Activated CD4-positive, alpha-beta T cell treated with anti-CD3 and anti-CD28 coated beads for 1 hour (primary cell): ENCODE measurements around the gene GTPBP1.
A peak's percentile ranks its signal among the peaks of the same experiment; 100 is the strongest.

Experiments used
- DNase-seq: peaks from one replicate; pipeline ENCODE4 v3.0.0-alpha.2; 2020

Gene GTPBP1

GRCh38 chr22:38742176-38742942 lies 36.6 kb downstream of the GTPBP1 start:
- no peak for DNase-seq

GRCh38 chr22:38744981-38745380 lies 39.2 kb downstream of the GTPBP1 start:
- DNase-seq: no peak

- no peak for DNase-seq
These were observed 40.1 kb downstream of the GTPBP1 start for GRCh38 chr22:38745676-38746460.

- DNase-seq: no peak
These were observed 42.9 kb downstream of the GTPBP1 start for GRCh38 chr22:38748487-38749136.

GRCh38 chr22:38750104-38750503 lies 44.4 kb downstream of the GTPBP1 start:
- DNase-seq: no peak

GRCh38 chr22:38750638-38751037 lies 44.9 kb downstream of the GTPBP1 start:
- DNase-seq: no peak

- DNase-seq: no peak
These were observed 45.3 kb downstream of the GTPBP1 start for GRCh38 chr22:38751066-38751421.

- DNase-seq: peak; percentile 48
These were observed 45.9 kb downstream of the GTPBP1 start for GRCh38 chr22:38751422-38752346.

GRCh38 chr22:38753948-38754750 lies 48.4 kb downstream of the GTPBP1 start:
- DNase-seq: no peak

GRCh38 chr22:38754751-38755154 lies 49.0 kb downstream of the GTPBP1 start:
- no peak for DNase-seq

GRCh38 chr22:38755155-38755910 lies 49.6 kb downstream of the GTPBP1 start:
- no peak for DNase-seq

- peak; percentile 90 for DNase-seq
These were observed 50.3 kb downstream of the GTPBP1 start, which contains the start of gene SUN2 for GRCh38 chr22:38755911-38756532. Gene SUN2, minus strand, starts transcription at chr22:38755998. Its CDS starts 3,370 bp downstream, at chr22:38752628.

- no peak for DNase-seq
These were observed 51.1 kb downstream of the GTPBP1 start for GRCh38 chr22:38756711-38757463.

GRCh38 chr22:38757464-38757757 lies 51.7 kb downstream of the GTPBP1 start:
- DNase-seq: no peak

- peak; percentile 62 for DNase-seq
These were observed 52.7 kb downstream of the GTPBP1 start for GRCh38 chr22:38758276-38758945.

- DNase-seq: no peak
These were observed 53.3 kb downstream of the GTPBP1 start for GRCh38 chr22:38759005-38759404.

GRCh38 chr22:38760477-38761201 lies 54.9 kb downstream of the GTPBP1 start:
- DNase-seq: no peak
